Measurements from ENCODE around the gene BCL2.

DNA sequence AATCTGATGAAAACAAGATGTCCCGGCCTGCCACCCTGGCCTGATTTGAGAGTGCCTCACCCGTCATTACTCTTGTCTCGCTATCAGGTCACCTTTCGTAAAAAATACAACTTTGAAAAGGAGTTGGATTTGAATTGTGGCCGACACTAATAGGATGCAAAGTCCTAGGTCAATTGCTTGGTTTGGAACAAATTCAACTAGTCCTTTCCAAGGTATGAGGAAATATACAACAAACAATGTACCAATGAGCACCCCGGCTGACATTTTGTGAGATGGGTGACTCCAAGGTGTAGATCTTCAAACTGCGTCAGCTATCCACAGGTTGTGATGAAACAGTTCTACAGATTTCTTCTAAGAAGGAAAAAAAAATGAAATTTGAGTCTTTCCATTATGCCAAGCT, 77.8 kb downstream of the BCL2 start:
- TF ChIP-seq POLR2AphosphoS5 (IDR thresholded peaks at IDR 0.05) (no peak), POLR2A (IDR thresholded peaks at IDR 0.05) (no peak)
- TF ChIP-seq, protein P1, sequence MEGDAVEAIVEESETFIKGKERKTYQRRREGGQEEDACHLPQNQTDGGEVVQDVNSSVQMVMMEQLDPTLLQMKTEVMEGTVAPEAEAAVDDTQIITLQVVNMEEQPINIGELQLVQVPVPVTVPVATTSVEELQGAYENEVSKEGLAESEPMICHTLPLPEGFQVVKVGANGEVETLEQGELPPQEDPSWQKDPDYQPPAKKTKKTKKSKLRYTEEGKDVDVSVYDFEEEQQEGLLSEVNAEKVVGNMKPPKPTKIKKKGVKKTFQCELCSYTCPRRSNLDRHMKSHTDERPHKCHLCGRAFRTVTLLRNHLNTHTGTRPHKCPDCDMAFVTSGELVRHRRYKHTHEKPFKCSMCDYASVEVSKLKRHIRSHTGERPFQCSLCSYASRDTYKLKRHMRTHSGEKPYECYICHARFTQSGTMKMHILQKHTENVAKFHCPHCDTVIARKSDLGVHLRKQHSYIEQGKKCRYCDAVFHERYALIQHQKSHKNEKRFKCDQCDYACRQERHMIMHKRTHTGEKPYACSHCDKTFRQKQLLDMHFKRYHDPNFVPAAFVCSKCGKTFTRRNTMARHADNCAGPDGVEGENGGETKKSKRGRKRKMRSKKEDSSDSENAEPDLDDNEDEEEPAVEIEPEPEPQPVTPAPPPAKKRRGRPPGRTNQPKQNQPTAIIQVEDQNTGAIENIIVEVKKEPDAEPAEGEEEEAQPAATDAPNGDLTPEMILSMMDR (IDR thresholded peaks at IDR 0.05): no peak
